Smooth muscle cell of the pulmonary artery (primary cell): ENCODE results near the gene TPM2. TPM values are rescaled to one million over a fixed set of nuclear protein-coding genes. Genes with fewer than 3 reads are reported as not detected.

Experiments used
- total RNA-seq: library from RNA; depleted of rRNA; stranded (reverse); fragments of >200 nt; gene quantifications from 2 replicates; pipeline ENCODE4 v1.2.3, GENCODE V29; 2014

Gene TPM2
- total RNA-seq = 511 and 885 TPM in 2 replicates

GRCh38 chr9:35689542-35690293 is at the start of gene TPM2:
Gene TPM2, minus strand, starts transcription at chr9:35689925. Its CDS starts 108 bp downstream, at chr9:35689817.

GRCh38 chr9:35732185-35732799 is 42.6 kb upstream of the TPM2 start, which contains the start of the genes CREB3 and TLN1:
Gene CREB3, plus strand, starts transcription at chr9:35732666. Its CDS starts 107 bp downstream, at chr9:35732773.
Gene TLN1, minus strand, starts transcription at chr9:35732195. Its CDS starts 6,501 bp downstream, at chr9:35725694.

GRCh38 chr9:35673132-35674024 is 16.3 kb downstream of the TPM2 start, which contains the start of gene CA9:
Gene CA9, plus strand, starts transcription at chr9:35673928. Its CDS starts 32 bp downstream, at chr9:35673960.

GRCh38 chr9:35664531-35665470 is 24.9 kb downstream of the TPM2 start, which contains the start of gene ARHGEF39:
Gene ARHGEF39, minus strand, starts transcription at chr9:35665195. Its CDS starts 26 bp downstream, at chr9:35665169.

GRCh38 chr9:35658137-35658967 is 31.4 kb downstream of the TPM2 start, which contains the start of gene CCDC107:
Gene CCDC107, plus strand, starts transcription at chr9:35658292. Its CDS starts 88 bp downstream, at chr9:35658380.

GRCh38 chr9:35657546-35658136 is 32.1 kb downstream of the TPM2 start, which contains the start of gene RMRP:
Gene RMRP, minus strand, starts transcription at chr9:35658019.

GRCh38 chr9:35650341-35651158 is 39.2 kb downstream of the TPM2 start, which contains the start of gene SIT1:
Gene SIT1, minus strand, starts transcription at chr9:35650931. Its CDS starts 78 bp downstream, at chr9:35650853.

Other genes starting within 250 kb of the TPM2 start
- 31.5 and 40.1 TPM in 2 replicates for gene RUSC2, start 199.8 kb downstream of the TPM2 start, total RNA-seq
- gene TESK1, start 84.7 kb downstream of the TPM2 start, total RNA-seq = 11.5 and 16.1 TPM in 2 replicates
- 0.46 and 0.78 TPM in 2 replicates for gene CD72, start 71.5 kb downstream of the TPM2 start, total RNA-seq
- 0.07 TPM in 1 of 2 replicates, not detected in the other for gene SIT1, start 39.0 kb downstream of the TPM2 start, total RNA-seq
- 20,891 and 22,749 TPM in 2 replicates for gene RMRP, start 31.9 kb downstream of the TPM2 start, total RNA-seq
- gene CCDC107, start 31.6 kb downstream of the TPM2 start, total RNA-seq = 15.1 and 17.9 TPM in 2 replicates
- gene ARHGEF39, start 24.7 kb downstream of the TPM2 start, total RNA-seq = 0.26 and 0.83 TPM in 2 replicates
- gene CA9, start 16.0 kb downstream of the TPM2 start, total RNA-seq = 10.0 and 181 TPM in 2 replicates
- 616 and 792 TPM in 2 replicates for gene TLN1, start 42.3 kb upstream of the TPM2 start, total RNA-seq
- gene CREB3, start 42.7 kb upstream of the TPM2 start, total RNA-seq = 62.6 and 72.7 TPM in 2 replicates
- gene GBA2, start 59.3 kb upstream of the TPM2 start, total RNA-seq = 24.0 and 30.9 TPM in 2 replicates
- gene RGP1, start 59.4 kb upstream of the TPM2 start, total RNA-seq = 23.0 and 25.0 TPM in 2 replicates
- 0.43 TPM in 1 of 2 replicates, not detected in the other for gene MSMP, start 64.4 kb upstream of the TPM2 start, total RNA-seq
- gene NPR2, start 101.7 kb upstream of the TPM2 start, total RNA-seq = 43.6 and 53.1 TPM in 2 replicates
- gene SPAG8, start 122.3 kb upstream of the TPM2 start, total RNA-seq = 0.91 and 1.3 TPM in 2 replicates
- gene HINT2, start 125.1 kb upstream of the TPM2 start, total RNA-seq = 11.4 and 11.8 TPM in 2 replicates
- not detected in 2 replicates for gene FAM221B, start 138.8 kb upstream of the TPM2 start, total RNA-seq
- 7.0 and 8.5 TPM in 2 replicates for gene TMEM8B, start 139.3 kb upstream of the TPM2 start, total RNA-seq
- not detected in 2 replicates for gene OR13J1, start 180.5 kb upstream of the TPM2 start, total RNA-seq
- 0.39 and 0.59 TPM in 2 replicates for gene HRCT1, start 216.3 kb upstream of the TPM2 start, total RNA-seq
- gene SPAAR, start 219.6 kb upstream of the TPM2 start, total RNA-seq = 0.13 and 0.26 TPM in 2 replicates